ENCODE data around the gene RPLP2.

The RPLP2 gene

DNA sequence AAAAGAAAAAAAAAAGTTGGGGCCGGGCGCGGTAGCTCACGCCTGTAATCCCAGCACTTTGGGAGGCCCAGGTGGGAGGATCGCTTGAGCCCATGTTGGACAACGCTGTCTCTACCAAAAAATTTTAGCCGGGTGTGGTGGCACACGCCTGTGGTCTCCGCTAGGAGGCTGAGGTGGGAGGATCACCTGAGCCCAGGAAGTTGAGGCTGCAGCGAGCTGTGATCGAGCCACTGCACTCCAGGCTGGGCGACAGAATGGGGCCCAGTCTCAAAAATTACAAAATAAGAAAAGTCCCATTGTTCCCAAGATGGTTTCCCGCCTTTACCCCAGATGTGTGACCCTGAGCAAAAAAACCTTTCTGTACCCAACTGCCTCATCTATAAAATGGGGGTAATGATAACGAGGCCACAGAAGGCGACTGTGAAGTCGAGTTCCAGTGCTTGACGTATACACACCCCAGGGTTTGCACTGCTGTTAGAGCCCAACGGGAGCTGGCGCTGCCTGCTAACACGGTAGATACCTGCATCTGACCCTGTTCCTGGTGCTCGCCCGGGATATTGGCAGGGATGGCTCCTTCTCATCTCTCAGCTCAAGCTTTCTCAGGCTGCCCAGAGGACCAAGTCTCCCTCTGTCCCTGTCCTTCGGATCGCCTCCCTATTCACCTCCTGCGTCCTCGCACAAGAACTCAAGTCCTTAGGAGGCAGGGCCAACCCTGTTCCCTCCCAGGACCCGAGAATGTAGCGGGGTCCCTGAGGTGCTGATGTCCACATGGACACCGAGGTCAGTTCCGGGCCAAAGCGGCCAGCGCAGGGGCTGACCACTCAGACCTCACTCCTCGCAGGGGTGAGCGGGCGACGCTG, 1.1 kb upstream of the RPLP2 start:
- no peak for DNase-seq

DNA sequence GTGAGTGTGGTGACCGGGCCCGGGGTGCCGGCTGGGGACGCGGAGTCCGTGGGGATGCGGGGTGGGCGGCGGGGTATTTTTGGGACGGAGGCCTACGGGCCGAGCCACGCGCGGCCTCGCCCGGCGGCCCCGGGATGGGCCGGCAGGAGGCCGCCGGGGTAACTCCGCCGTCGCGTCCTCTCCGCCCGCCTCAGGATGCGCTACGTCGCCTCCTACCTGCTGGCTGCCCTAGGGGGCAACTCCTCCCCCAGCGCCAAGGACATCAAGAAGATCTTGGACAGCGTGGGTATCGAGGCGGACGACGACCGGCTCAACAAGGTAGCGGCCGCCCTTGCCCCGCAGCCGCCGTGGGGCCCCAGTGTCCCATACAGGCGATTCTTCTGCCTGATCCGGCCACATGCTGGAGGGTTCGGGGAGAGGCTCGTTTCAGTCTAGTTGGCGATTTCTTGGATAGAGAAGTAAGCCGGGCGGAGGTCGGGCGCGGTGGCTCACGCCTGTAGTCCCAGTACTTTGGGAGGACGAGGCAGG, 337 bp downstream of the RPLP2 start:
- DNase-seq = no peak

DNA sequence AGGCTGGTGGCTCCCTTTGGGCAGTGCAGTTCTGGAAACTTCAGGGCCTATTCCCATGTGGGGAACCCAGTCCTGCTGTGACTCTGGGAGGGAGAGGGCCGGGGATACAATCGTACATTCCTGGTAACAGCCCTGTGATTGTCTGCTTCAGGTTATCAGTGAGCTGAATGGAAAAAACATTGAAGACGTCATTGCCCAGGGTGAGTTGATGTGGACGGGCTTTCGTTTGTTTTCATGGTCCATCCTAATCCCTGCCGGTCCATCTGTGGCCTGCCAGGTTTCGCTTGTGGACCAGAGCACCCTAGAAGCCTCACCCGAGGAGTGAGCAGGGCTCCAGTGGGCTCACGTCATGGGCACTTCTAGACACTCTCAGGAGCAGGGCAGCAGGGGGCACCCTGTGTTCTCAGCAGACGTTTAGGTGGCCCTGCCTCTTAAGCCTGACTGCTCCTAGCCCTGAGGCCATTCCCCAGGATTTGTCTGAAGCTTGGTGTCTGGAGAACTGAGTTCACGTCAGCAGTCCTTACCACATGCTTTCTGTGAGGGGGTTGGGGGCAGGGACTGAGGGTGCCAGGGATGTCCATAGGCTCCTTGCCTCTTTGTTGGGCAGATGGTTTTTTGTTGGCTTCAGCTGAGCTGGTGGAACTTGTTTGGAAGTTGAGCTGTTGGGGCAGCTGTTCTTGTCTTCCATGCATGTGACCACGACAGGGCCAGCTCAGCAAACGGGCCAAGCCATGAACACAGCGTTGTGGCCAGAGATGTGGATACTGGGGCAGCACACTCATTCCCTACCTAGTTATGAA, 1.9 kb downstream of the RPLP2 start:
- no peak for DNase-seq

- DNase-seq = no peak
Observed at GRCh38 chr11:812390-812789, 2.6 kb downstream of the RPLP2 start.

DNA sequence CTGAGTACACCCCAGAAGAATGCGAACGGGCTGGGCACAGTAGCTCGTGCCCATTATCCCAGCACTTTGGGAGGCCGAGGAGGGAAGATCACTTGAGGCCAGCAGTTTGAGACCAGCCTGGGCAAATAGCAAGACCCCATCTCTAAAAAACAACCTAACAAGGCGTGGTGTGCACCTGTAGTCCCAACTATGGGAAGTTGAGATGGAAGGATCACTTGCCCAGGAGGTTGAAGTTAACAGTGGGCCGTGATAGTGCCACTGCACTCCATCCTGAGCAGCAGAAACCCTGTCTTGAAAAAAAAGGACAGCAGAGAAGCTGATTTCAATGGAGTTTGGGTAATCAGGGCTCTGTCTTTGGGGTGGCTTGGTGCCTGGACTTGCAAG, 3.3 kb downstream of the RPLP2 start:
- DNase-seq = no peak

DNA sequence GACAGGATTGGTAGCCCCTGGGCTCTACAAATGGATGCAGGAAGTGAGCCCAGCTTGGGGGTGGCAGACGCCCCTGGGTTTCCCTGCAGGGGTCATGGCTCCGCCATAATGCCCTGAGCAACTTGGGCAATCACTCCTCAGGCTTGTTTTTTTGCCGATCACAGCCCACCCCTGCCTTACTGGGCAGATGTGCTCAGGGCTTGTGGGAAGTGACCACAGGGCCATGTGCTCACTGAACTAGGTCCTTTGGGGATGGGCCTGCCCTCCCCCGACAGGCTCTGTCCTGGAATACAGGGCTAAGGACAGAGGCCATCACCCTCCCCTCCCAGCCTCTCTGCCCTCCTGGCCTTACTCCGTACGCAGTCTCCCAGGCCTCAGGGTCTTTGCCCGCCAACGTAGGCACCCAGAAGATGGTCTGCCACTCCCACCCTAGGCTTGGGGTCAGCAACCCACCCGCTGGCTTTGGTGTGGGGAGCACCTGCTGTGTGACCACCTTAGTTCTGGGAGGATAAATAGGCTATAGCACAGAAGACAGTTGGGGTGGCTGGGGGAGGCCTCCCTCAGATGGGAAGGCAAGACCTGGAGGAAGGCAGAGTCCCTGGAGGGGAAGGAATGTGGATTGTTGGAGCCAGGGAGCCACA, 3.8 kb downstream of the RPLP2 start:
- no peak for DNase-seq

DNA sequence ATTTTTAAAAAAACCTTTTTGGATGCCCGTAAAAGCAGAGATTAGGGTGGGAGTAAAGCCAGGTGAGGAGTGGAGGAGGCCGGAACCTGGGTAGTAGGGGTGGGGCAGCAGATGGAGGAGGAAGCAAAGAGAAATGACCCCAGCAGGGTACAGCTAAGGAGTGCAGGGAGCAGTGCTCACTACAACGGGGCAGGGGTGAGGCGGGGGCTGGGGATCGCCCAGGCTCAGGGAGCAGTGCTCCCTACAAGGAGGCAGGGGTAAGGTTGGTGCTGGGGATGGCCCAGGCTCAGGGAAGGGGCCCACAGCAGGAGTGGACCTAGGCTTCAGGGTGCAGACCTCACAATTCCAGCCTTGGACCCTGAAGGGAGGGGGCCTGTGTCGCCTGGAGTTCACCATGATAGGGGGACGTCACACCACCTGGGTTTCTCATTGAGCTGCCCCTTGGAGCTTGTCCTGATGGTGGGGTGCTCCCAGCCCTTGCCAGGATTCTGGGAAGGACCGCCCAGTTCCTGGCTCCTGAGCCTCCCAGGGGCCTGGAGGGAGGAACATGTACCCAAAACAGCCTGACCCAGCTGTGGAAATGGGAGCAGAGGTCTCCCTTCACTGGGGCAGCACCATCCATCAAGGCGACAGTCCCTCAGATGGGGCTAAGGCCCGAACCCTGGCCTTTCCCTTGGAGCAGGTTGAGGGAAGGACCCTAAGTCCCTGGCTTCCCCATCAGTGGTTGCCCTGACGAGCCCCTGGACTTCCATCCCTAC, 6.1 kb downstream of the RPLP2 start:
- no peak for DNase-seq

GRCh38 chr11:816433-816779, 6.6 kb downstream of the RPLP2 start:
- no peak for DNase-seq

DNA sequence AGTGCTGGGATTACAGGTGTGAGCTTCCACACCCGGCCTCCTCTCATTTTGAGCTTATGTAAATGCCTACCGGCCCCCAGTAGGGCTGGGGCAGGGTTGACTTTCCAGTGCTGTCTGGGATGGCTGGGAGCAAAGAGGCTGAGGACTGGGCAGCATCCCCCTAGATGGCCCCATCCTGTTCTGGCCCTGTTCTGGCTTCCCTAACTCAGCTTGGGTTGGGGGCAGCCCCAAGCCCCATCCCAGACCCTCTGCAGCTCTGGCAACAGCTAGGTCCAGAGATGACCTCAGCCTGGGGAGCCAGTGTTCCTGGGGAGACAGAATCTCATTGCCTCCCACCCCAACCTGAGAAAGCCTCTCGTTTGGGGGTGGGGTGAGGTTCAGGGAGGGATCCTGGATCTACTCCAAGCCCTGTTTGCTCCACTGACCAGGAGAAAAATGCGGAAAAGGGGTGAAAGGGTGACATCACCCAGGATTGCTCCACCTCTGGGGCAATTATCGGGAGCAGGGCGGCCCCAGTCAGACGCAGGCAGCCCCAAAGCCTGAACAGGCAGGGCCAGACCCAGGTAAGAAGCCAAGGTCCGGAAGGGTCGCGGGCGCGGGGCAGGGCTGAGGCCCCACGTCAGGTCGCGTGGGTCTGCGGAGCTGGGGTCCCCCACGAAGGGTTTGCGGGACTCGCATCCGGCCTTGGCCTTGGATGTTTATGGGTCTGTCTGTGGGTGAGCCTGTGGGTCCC, 8.8 kb downstream of the RPLP2 start, which contains the start of gene PNPLA2:
Gene PNPLA2, plus strand, starts transcription at position 519 of the 733 bp plus-strand sequence. CDS start 805 bp downstream, outside the sequence.
- DNase-seq = no peak

- peak; percentile 92 for DNase-seq
Observed at GRCh38 chr11:819129-819931, 9.6 kb downstream of the RPLP2 start.

DNA sequence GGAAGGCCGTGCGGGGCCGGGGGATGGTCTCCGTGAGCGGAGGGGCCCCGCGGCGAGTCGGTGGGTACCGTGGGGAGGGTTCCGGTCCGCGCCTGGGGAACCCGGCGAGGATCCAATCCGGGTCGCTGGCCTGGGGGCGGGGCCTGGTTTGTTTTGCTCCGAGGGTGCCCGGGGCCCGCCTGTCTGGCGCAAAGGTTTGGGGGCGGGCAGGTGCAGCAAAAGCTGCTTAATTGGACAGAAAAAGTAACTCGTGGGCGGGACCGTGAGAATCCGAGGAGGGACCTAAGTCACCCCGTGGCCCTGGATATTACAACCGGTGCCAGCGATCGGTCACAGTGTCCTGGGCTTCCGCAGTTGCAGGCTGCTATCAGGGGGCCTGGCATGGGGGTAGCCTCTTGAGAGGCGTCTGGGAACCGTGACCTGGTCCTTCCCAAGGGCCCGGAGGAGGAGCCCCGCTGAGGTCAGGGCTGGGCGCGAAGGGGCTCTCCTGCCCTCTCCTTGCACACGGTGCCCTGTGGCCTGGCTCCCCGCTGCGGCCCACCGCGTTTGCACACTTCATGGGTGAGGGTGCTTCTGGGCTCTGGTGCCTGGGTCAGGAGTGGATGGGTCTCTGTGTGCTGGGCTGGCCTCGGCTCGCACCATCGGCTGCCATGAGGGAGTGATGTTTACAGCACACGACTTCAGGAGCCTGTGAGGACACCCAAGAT, 10.3 kb downstream of the RPLP2 start:
- DNase-seq = peak; percentile 96

DNA sequence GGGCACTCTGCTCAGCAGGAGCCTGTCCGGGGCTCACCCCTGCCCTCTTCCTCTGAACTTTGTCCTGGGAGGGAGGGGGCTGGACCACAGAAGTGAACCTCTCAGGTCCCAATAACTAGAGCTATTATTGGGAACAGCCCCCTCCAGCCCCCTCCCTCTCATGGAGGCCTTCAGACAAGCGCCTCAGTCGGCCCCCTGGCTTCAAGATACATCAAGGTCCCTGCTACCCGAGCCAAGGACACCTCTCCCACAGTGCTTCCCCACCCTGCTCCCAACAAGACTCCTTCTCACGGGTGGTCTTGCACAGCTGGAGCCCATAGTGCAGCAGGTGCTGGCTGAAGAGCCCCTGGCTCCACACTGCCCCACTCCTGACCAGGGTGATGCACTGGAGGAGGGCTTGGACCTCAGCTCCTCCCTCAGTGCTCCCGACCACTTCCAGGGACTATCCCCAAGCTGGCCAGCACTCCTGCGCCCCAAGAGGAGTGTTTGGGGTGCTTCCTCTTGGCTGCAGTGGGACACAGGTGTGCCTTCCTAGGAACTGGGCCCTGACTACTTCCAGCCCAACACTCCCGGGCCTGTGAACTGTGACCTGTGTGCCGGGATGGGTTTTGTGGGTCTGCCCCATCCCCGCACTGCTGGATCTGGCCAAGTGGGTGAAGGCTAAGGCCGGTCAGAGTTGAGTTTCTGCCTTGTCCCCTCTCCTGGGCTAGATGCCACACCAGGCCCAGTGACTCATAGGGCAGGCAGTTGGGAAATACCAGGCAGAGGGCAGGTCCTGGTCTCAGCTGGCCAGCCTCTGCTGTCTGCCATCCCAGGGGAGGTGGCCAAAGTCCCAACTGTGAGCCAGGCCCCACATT, 11.1 kb downstream of the RPLP2 start:
- DNase-seq = no peak

GRCh38 chr11:821512-822371, 12.0 kb downstream of the RPLP2 start:
- no peak for DNase-seq

GRCh38 chr11:823441-824291, 13.9 kb downstream of the RPLP2 start:
- DNase-seq = no peak

GRCh38 chr11:824292-824880, 14.6 kb downstream of the RPLP2 start:
- DNase-seq = no peak

- DNase-seq = no peak
Observed at GRCh38 chr11:824942-825341, 15.2 kb downstream of the RPLP2 start.

Measured in activated CD4-positive, alpha-beta T cell treated with anti-CD3 and anti-CD28 coated beads, Interleukin-2, amount 50 U/mL, for 1 hour (primary cell).